Parietal lobe (tissue), 2 donors: ENCODE data around the gene CLCN5. TPM values are rescaled to one million over a fixed set of nuclear protein-coding genes. Genes with fewer than 3 reads are reported as not detected.

Experiments used
- small RNA-seq: library from RNA; depleted of rRNA; stranded (forward); fragments of <200 nt; gene quantifications from one replicate; pipeline ENCODE3, GENCODE V24; 2014; ENCODE audit warnings: low replicate concordance
- total RNA-seq: library from RNA; depleted of rRNA; stranded (reverse); fragments of >200 nt; gene quantifications from one replicate; pipeline ENCODE4 v1.2.3, GENCODE V29; 2014

Gene CLCN5
- total RNA-seq, result 3.4 TPM

GRCh38 chrX:49922291-49923241, at the start of gene CLCN5:
Gene CLCN5 (plus strand): TSS chrX:49922596. CDS start chrX:49925299, 2,703 bp downstream.

DNA sequence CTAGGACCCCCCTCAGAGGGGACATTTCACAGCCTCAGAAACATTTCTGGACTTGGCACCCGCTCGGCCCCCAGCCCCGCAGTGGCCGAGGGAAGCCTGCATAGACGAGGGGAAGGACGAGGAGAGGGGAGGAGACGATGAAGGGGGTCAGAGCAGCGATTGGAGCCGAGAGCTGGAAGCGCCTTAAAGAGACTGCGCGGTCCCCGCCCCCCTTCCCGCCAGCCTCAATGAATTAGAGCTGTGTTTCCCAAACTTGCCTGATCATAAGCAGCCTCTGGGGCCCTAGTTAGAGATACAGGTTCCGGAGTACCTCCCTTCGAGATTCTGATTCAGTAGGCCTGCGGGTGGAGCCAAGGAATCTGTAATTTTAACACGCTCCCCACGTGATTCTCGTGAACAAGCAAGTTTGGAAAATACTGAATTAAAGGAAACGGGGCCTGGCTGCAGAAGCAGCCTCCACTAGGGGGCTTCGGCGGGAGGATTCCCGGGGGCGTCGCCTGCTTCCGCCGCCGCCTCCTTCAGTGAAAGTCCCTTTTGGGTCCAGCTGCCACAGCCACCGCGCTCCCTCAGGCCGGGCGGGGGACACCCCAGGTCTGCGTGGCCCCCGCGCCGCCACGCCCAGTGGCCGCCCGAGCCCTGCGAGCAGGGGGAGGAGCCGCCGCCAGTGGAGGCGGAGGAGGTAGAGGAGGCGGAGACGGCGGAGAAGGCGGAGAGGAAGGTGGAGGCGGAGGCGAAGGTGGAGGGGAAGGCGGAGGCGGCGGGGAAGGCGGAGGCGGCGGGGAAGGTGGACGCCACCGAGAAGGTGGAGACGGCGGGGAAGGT, 43.4 kb upstream of the CLCN5 start, which contains the start of gene USP27X:
Gene USP27X, plus strand, starts transcription at position 651 of the 822 bp plus-strand sequence. CDS start 824 bp downstream, outside the sequence.

Small RNA genes within 50 kb of the gene (small RNA-seq; reads per million reads assigned to genes)
- 0.12 reads per million for gene MIR188
- gene MIR362, result 0.77 reads per million, percentile 62 among the genes with 10 or more reads in this experiment
- 18.4 reads per million, percentile 92 among the genes with 10 or more reads in this experiment for gene MIR500A
- not detected for gene MIR500B
- 4.1 reads per million, percentile 86 among the genes with 10 or more reads in this experiment for gene MIR501
- 0.34 reads per million, percentile 18 among the genes with 10 or more reads in this experiment for gene MIR502
- gene MIR532, result 42.1 reads per million, percentile 94 among the genes with 10 or more reads in this experiment
- gene MIR660, result 28.5 reads per million, percentile 93 among the genes with 10 or more reads in this experiment
- gene RNU6-421P, result not detected

Other genes starting within 250 kb of the CLCN5 start
- not detected for gene PAGE1, start 226.6 kb upstream of the CLCN5 start, total RNA-seq
- gene PAGE4, start 93.3 kb upstream of the CLCN5 start, total RNA-seq, result not detected
- 13.1 TPM for gene USP27X, start 43.1 kb upstream of the CLCN5 start, total RNA-seq